NB4 (cell line): Measurements from ENCODE around the gene GEMIN4.
"Not testable (repeated sequence)": the region's sequence is repeated elsewhere in the genome, so short reads cannot be mapped to it uniquely, and the experiment has no call there.

Experiments used
- MYC ChIP-seq: IDR thresholded peaks from 2 replicates; pipeline ENCODE4 v1.6.1; 2011; ENCODE audit warnings: low read depth, low read length
- TF ChIP-seq, protein P1 (sequence below): IDR thresholded peaks from one replicate; pipeline ENCODE4 v1.5.1; 2012; ENCODE audit warnings: low read depth, low read length

- TF ChIP-seq, protein P1, sequence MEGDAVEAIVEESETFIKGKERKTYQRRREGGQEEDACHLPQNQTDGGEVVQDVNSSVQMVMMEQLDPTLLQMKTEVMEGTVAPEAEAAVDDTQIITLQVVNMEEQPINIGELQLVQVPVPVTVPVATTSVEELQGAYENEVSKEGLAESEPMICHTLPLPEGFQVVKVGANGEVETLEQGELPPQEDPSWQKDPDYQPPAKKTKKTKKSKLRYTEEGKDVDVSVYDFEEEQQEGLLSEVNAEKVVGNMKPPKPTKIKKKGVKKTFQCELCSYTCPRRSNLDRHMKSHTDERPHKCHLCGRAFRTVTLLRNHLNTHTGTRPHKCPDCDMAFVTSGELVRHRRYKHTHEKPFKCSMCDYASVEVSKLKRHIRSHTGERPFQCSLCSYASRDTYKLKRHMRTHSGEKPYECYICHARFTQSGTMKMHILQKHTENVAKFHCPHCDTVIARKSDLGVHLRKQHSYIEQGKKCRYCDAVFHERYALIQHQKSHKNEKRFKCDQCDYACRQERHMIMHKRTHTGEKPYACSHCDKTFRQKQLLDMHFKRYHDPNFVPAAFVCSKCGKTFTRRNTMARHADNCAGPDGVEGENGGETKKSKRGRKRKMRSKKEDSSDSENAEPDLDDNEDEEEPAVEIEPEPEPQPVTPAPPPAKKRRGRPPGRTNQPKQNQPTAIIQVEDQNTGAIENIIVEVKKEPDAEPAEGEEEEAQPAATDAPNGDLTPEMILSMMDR: not testable (repeated sequence)
- TF ChIP-seq MYC: not testable (repeated sequence)
These were observed 38.8 kb upstream of the GEMIN4 start for GRCh38 chr17:790874-791247.
